Mesendoderm (in vitro differentiated cells): ENCODE data around the gene KCNC4.

Source experiments
- DNase-seq: peaks from one replicate; pipeline ENCODE4 v3.0.0; 2013
- H2AK5ac ChIP-seq: 2 replicates; pipeline ENCODE4 v1.6.1; 2013; ENCODE audit warnings: low read length, inconsistent platforms
- H2BK120ac ChIP-seq: 2 replicates; pipeline ENCODE4 v1.6.1; 2013; ENCODE audit warnings: low read depth, mild to moderate bottlenecking, low read length, moderate library complexity, mixed read lengths
- H2BK15ac ChIP-seq: replicated peaks from 2 replicates; pipeline ENCODE4 v1.6.1; 2013; ENCODE audit warnings: low read depth, mild to moderate bottlenecking, moderate library complexity
- H2BK5ac ChIP-seq: 2 replicates; pipeline ENCODE4 v1.6.1; 2013; ENCODE audit warnings: low read length, inconsistent platforms
- H3K18ac ChIP-seq: 2 replicates; pipeline ENCODE4 v1.6.1; 2013; ENCODE audit warnings: mild to moderate bottlenecking, low read length, mixed read lengths
- H3K23ac ChIP-seq: one replicate; pipeline ENCODE4 v1.6.1; 2013; ENCODE audit warnings: low read length
- H3K27ac ChIP-seq: 2 replicates; pipeline ENCODE4 v1.5.1; 2013; ENCODE audit warnings: low read depth, mild to moderate bottlenecking, inconsistent platforms, low read length, moderate library complexity
- H3K27me3 ChIP-seq: 2 replicates; pipeline ENCODE4 v1.6.1; 2013; ENCODE audit warnings: low read length, control low read depth, mild to moderate bottlenecking, inconsistent platforms; ENCODE audit not compliant: insufficient read depth, poor library complexity
- H3K36me3 ChIP-seq: 2 replicates; pipeline ENCODE4 v1.6.1; 2013; ENCODE audit warnings: low read length, inconsistent platforms; ENCODE audit not compliant: control insufficient read depth, insufficient read depth
- H3K4ac ChIP-seq: one replicate; pipeline ENCODE4 v1.6.1; 2013; ENCODE audit warnings: low read depth, mild to moderate bottlenecking, low read length, moderate library complexity
- H3K4me1 ChIP-seq: 2 replicates; pipeline ENCODE4 v1.6.1; 2013; ENCODE audit warnings: low read depth, low read length, inconsistent platforms; ENCODE audit not compliant: control insufficient read depth
- H3K4me2 ChIP-seq: 2 replicates; pipeline ENCODE4 v1.6.1; 2013; ENCODE audit warnings: low read length
- H3K4me3 ChIP-seq: 2 replicates; pipeline ENCODE4 v1.5.1; 2013; ENCODE audit warnings: mild to moderate bottlenecking, low read length
- H3K56ac ChIP-seq: one replicate; pipeline ENCODE4 v1.6.1; 2013; ENCODE audit warnings: low read length
- H3K79me1 ChIP-seq: 2 replicates; pipeline ENCODE4 v1.6.1; 2013; ENCODE audit warnings: low read length, inconsistent platforms
- H3K79me2 ChIP-seq: 2 replicates; pipeline ENCODE4 v1.6.1; 2013; ENCODE audit warnings: mild to moderate bottlenecking, low read length; ENCODE audit not compliant: control insufficient read depth, insufficient read depth
- H3K9ac ChIP-seq: 2 replicates; pipeline ENCODE4 v1.6.1; 2013; ENCODE audit warnings: low read length, inconsistent platforms
- H4K5ac ChIP-seq: one replicate; pipeline ENCODE4 v1.6.1; 2013; ENCODE audit warnings: low read length
- H4K8ac ChIP-seq: one replicate; pipeline ENCODE4 v1.6.1; 2013; ENCODE audit warnings: low read depth, mild to moderate bottlenecking, control low read depth, low read length, moderate library complexity
- WGBS: extraction: QIAGEN DNeasy Blood & Tissue Kit; methylation state at CpG from one replicate; pipeline ENCODE4 v1.1.7; 2013; ENCODE audit warnings: low lambda C conversion rate, missing lambda C conversion rate; ENCODE audit not compliant: insufficient coverage; ENCODE audit errors: extremely low coverage; 5-methylcytosine and 5-hydroxymethylcytosine counted together

KCNC4 gene

GRCh38 chr1:110250008-110250407 lies 39.9 kb downstream of the KCNC4 start:
- Histone ChIP-seq H2BK5ac (no peak overlapping the region), H2AK5ac (no peak overlapping the region), H4K5ac (no peak overlapping the region), H2BK15ac (no peak overlapping the region), H3K18ac (no peak overlapping the region), H4K8ac (no peak overlapping the region), H3K4me2 (no peak overlapping the region), H3K56ac (no peak overlapping the region), H3K27ac (no peak overlapping the region), H3K23ac (no peak overlapping the region), H3K4ac (no peak overlapping the region), H3K27me3 (no peaks in the 10 kb centered on the region), H3K4me1 (no peaks in the 10 kb centered on the region), H2BK120ac (no peak overlapping the region), H3K9ac (no peak overlapping the region), H3K36me3 (no peaks in the 10 kb centered on the region), H3K4me3 (no peak overlapping the region), H3K79me1 (no peaks in the 10 kb centered on the region), H3K79me2 (no peaks in the 10 kb centered on the region)
- no peak for DNase-seq
- WGBS, result no CpG with 5 or more reads among the region's 4 CpGs

DNA sequence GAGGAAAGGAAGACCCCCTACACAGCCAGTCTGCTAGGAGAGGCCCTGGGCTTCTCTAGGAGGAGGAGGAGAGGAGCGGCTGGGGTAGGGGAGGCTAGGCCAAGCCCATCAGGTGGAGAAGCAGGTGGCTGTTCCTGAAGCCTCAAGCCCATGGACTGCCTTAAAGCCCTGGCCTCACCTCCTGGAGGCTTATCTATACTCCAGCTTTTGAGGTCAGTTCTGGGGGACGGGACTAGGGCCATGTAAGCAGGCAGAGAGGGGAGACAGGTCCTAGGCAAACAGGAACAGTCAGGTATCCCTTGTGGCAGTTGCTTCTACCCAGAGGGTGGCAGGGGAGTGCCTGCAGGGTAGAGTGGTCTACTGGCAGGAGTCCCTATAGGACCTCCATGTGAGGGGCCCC lies 40.6 kb downstream of the KCNC4 start:
- Histone ChIP-seq H4K8ac (no peak overlapping the region), H3K18ac (no peak overlapping the region), H3K27me3 (no peaks in the 10 kb centered on the region), H3K4me3 (no peak overlapping the region), H2BK15ac (no peak overlapping the region), H2BK5ac (no peak overlapping the region), H3K4me1 (no peaks in the 10 kb centered on the region), H3K4me2 (no peak overlapping the region), H2BK120ac (no peak overlapping the region), H3K79me2 (no peaks in the 10 kb centered on the region), H3K23ac (no peak overlapping the region), H4K5ac (no peak overlapping the region), H3K36me3 (no peaks in the 10 kb centered on the region), H3K79me1 (no peaks in the 10 kb centered on the region), H3K56ac (no peak overlapping the region), H3K4ac (no peak overlapping the region), H2AK5ac (no peak overlapping the region), H3K27ac (no peak overlapping the region), H3K9ac (no peak overlapping the region)
- WGBS, result no CpG with 5 or more reads among the region's 2 CpGs
- DNase-seq, result no peak

- Histone ChIP-seq H3K79me1 (no peaks in the 10 kb centered on the region), H3K23ac (no peak overlapping the region), H3K4me3 (no peak overlapping the region), H3K36me3 (no peaks in the 10 kb centered on the region), H2BK15ac (no peak overlapping the region), H3K4me1 (no peaks in the 10 kb centered on the region), H3K27ac (no peak overlapping the region), H3K9ac (no peak overlapping the region), H3K4ac (no peak overlapping the region), H3K27me3 (no peaks in the 10 kb centered on the region), H3K18ac (no peak overlapping the region), H3K4me2 (no peak overlapping the region), H2AK5ac (no peak overlapping the region), H2BK5ac (no peak overlapping the region), H3K79me2 (no peaks in the 10 kb centered on the region), H4K8ac (no peak overlapping the region), H2BK120ac (no peak overlapping the region), H4K5ac (no peak overlapping the region), H3K56ac (no peak overlapping the region)
- DNase-seq, result no peak
- WGBS, result no CpG with 5 or more reads among the region's 1 CpG
Observed at GRCh38 chr1:110253213-110253612, 43.1 kb downstream of the KCNC4 start.

DNA sequence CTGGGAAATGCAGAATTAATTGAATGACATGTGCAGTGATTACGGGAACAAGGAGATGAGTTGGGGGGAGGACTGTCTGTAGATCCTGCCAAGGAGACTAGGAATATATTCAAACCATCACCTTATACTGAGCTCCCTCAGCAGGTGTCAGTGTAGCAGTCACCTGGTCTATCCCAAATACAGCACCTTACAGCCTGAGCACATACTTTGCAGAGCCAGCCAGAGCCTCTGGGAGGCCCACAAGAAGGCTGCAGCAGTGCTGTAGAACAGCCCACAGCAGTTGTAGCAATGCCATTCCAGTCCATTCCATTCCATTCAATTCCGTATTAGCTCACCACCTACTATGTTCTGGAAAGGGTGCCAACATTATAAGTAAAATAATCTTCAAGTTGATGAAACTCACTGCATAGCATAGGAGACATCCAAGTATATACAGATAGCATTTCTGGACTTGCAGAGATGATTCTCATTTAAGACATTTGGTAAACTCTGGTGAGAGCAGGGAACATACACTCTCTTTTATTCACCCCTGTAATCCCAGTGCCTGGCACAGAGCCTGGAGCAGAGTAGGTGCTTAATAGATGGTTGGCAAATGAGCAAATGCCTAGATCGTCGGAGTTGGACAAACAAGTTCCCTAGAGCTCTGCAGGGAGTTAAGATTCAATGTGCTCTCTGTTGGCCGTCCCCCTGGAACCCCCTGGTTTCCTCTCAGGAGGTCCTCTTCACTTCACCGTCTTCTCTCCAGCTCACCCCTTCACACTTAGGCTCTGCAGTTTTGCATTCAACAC lies 44.7 kb downstream of the KCNC4 start:
- Histone ChIP-seq H4K8ac (no peak overlapping the region), H3K9ac (no peak overlapping the region), H2BK5ac (no peak overlapping the region), H2BK120ac (no peak overlapping the region), H3K4ac (no peak overlapping the region), H3K56ac (no peak overlapping the region), H2AK5ac (no peak overlapping the region), H2BK15ac (no peak overlapping the region), H3K4me2 (no peak overlapping the region), H3K18ac (no peak overlapping the region), H3K79me2 (no peaks in the 10 kb centered on the region), H3K79me1 (no peaks in the 10 kb centered on the region), H3K4me3 (no peak overlapping the region), H3K23ac (no peak overlapping the region), H4K5ac (no peak overlapping the region), H3K27ac (no peak overlapping the region), H3K36me3 (no peaks in the 10 kb centered on the region), H3K4me1 (no peaks in the 10 kb centered on the region), H3K27me3 (no peaks in the 10 kb centered on the region)
- no CpG with 5 or more reads among the region's 6 CpGs for WGBS
- DNase-seq, result no peak

DNA sequence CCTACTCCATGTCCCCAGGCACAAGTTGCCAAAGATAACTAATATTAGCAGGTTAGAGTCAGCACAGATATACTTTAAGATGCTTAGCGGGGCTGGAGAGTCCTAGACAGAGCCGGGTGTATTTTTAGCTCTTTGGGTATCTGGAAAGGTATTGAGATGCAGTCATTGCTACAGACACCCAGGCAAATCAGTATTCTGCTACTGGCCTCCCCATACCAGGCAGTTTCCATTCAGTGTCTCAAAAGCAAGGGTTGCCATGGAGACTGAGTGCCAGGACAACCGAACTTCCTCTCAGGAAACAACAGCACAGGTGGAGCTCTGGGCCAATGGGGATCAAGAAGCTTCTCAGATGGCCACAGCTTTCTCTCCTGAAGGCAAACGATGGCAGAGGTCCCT lies 45.3 kb downstream of the KCNC4 start:
- H3K56ac ChIP-seq, result no peak overlapping the region
- DNase-seq, result peak; percentile 89
- no peak overlapping the region for H2BK15ac ChIP-seq
- H2AK5ac ChIP-seq, result no peak overlapping the region
- H3K4me1 ChIP-seq, result no peaks in the 10 kb centered on the region
- H3K27me3 ChIP-seq, result no peaks in the 10 kb centered on the region
- H3K23ac ChIP-seq, result no peak overlapping the region
- no peak overlapping the region for H3K27ac ChIP-seq
- no peak overlapping the region for H2BK5ac ChIP-seq
- H3K18ac ChIP-seq, result no peak overlapping the region
- no peaks in the 10 kb centered on the region for H3K79me1 ChIP-seq
- no peak overlapping the region for H3K9ac ChIP-seq
- no peak overlapping the region for H3K4ac ChIP-seq
- H3K4me2 ChIP-seq, result no peak overlapping the region
- H3K36me3 ChIP-seq, result no peaks in the 10 kb centered on the region
- no CpG with 5 or more reads among the region's 4 CpGs for WGBS
- H3K79me2 ChIP-seq, result no peaks in the 10 kb centered on the region
- H4K5ac ChIP-seq, result no peak overlapping the region
- no peak overlapping the region for H2BK120ac ChIP-seq
- H3K4me3 ChIP-seq, result no peak overlapping the region
- no peak overlapping the region for H4K8ac ChIP-seq

DNA sequence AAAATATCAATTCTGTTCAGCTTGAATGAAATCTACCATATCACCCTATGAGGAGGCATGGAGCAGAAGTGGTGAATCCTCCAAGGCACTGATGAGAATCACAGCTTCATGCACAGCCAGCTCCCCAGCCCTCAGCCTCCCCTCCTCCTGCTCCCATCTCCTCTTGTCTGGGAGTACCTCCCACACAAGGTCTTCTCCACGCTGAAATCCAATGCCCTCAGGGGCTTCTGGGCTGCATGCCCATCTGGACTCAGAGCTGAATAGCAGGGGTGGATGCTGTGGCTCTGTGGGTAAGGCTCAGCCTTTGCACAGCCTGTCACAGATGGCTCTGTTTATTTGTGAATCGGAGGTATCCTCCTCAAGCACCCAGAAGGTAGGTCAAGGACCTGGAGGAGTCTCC lies 48.6 kb downstream of the KCNC4 start:
- Histone ChIP-seq H3K4me1 (no peaks in the 10 kb centered on the region), H3K4me2 (no peak overlapping the region), H3K79me2 (no peaks in the 10 kb centered on the region), H3K4me3 (no peak overlapping the region), H4K8ac (no peak overlapping the region), H2BK5ac (no peak overlapping the region), H3K36me3 (no peaks in the 10 kb centered on the region), H2AK5ac (no peak overlapping the region), H3K27me3 (no peaks in the 10 kb centered on the region), H3K79me1 (no peaks in the 10 kb centered on the region), H3K9ac (no peak overlapping the region), H2BK120ac (no peak overlapping the region), H3K4ac (no peak overlapping the region), H2BK15ac (no peak overlapping the region), H3K23ac (no peak overlapping the region), H3K18ac (no peak overlapping the region), H4K5ac (no peak overlapping the region), H3K56ac (no peak overlapping the region), H3K27ac (no peak overlapping the region)
- DNase-seq, result no peak
- WGBS, result no CpG with 5 or more reads among the region's 2 CpGs
